ENCODE results near the gene F2RL3. TPM values are rescaled to one million over a fixed set of nuclear protein-coding genes. Genes with fewer than 3 reads are reported as not detected.

Gene F2RL3
- total RNA-seq, 1 experiment from 2014 or later: not detected

GRCh38 chr19:16902545-16902944, 13.7 kb downstream of the F2RL3 start:
- ATAC-seq: no peak
- POLR2A ChIA-PET: interaction anchor here (0.5 kb wide), 1 partner anchor 209 kb away, joined by 6 read pairs; no protein-coding TSS in a partner anchor
- in situ Hi-C loops (cut with HindIII; ENCODE audit: low pct_unique_long_range_greater_than_20kb, low sequenced_read_pairs) (no loop called here), intact Hi-C loops (cut with micrococcal nuclease; ENCODE audit: unreplicated experiment) (no loop called here)
- TF ChIP-seq CTCF (IDR thresholded peaks at IDR 0.05) (no peak), REST (IDR thresholded peaks at IDR 0.05; ENCODE audit: insufficient read depth in 1 of 2, low read depth in 2 of 2, low read length in 1 of 2) (no peak), TCF7L2 (IDR thresholded peaks at IDR 0.05; ENCODE audit: low read depth, low read length) (no peak), SIN3A (IDR thresholded peaks at IDR 0.05; ENCODE audit: borderline replicate concordance, insufficient read depth, low read depth, low read length) (no peak), POLR2AphosphoS5 (IDR thresholded peaks at IDR 0.05; ENCODE audit: low read depth, low read length) (no peak)
- no peak overlapping the region for H3K27ac ChIP-seq (ENCODE audit: low read length)
- no peak for DNase-seq (ENCODE audit: low read depth, low spot score)
- no peaks in the 10 kb centered on the region for H3K36me3 ChIP-seq (ENCODE audit: control insufficient read depth, insufficient read depth, low read length)
- no peaks in the 10 kb centered on the region for H3K9me3 ChIP-seq (ENCODE audit: control insufficient read depth, insufficient read depth, low read depth, low read length)
- CTCF ChIA-PET: interaction anchor here (0.6 kb wide), 1 partner anchor 126 kb away, joined by 8 read pairs; no protein-coding TSS in a partner anchor
- H3K27me3 ChIP-seq (ENCODE audit: control insufficient read depth, insufficient read depth, low read length): no peaks in the 10 kb centered on the region
- H3K4me3 ChIP-seq (ENCODE audit: low read depth in 2 of 2, low read length in 2 of 2): no peak overlapping the region
- H3K4me1 ChIP-seq (ENCODE audit: control insufficient read depth, insufficient read depth, low read length): no peaks in the 10 kb centered on the region
- no TSS peak for BruUV-seq (replicated peaks)

- BruUV-seq (replicated peaks): no TSS peak
- no peaks in the 10 kb centered on the region for H3K27me3 ChIP-seq (ENCODE audit: control insufficient read depth, insufficient read depth, low read length)
- no peaks in the 10 kb centered on the region for H3K4me1 ChIP-seq (ENCODE audit: control insufficient read depth, insufficient read depth, low read length)
- CTCF ChIA-PET: no interaction called here
- TF ChIP-seq REST (IDR thresholded peaks at IDR 0.05; ENCODE audit: insufficient read depth in 1 of 2, low read depth in 2 of 2, low read length in 1 of 2) (no peak), SIN3A (IDR thresholded peaks at IDR 0.05; ENCODE audit: borderline replicate concordance, insufficient read depth, low read depth, low read length) (no peak)
- no peak overlapping the region for H3K27ac ChIP-seq (ENCODE audit: low read length)
- POLR2A ChIA-PET: no interaction called here
- in situ Hi-C loops (cut with HindIII; ENCODE audit: low pct_unique_long_range_greater_than_20kb, low sequenced_read_pairs): no loop called here
- intact Hi-C loops (cut with micrococcal nuclease; ENCODE audit: unreplicated experiment): no loop called here
- no peaks in the 10 kb centered on the region for H3K9me3 ChIP-seq (ENCODE audit: control insufficient read depth, insufficient read depth, low read depth, low read length)
- no peak for DNase-seq (ENCODE audit: low read depth, low spot score)
- no peak for ATAC-seq
- no peak overlapping the region for H3K4me3 ChIP-seq (ENCODE audit: low read depth in 2 of 2, low read length in 2 of 2)
- no peaks in the 10 kb centered on the region for H3K36me3 ChIP-seq (ENCODE audit: control insufficient read depth, insufficient read depth, low read length)
Measured at GRCh38 chr19:16903347-16903746, 14.5 kb downstream of the F2RL3 start.
